Stimulated activated CD8-positive, alpha-beta memory T cell treated with anti-CD3 and anti-CD28 coated beads, Interleukin-4, amount 100 ng/mL, for 48 hours (primary cell): Measurements from ENCODE around the gene GRIK5.

Source experiments
- DNase-seq: peaks from one replicate; pipeline ENCODE4 v3.0.0-alpha.2; 2020

The GRIK5 gene

DNA sequence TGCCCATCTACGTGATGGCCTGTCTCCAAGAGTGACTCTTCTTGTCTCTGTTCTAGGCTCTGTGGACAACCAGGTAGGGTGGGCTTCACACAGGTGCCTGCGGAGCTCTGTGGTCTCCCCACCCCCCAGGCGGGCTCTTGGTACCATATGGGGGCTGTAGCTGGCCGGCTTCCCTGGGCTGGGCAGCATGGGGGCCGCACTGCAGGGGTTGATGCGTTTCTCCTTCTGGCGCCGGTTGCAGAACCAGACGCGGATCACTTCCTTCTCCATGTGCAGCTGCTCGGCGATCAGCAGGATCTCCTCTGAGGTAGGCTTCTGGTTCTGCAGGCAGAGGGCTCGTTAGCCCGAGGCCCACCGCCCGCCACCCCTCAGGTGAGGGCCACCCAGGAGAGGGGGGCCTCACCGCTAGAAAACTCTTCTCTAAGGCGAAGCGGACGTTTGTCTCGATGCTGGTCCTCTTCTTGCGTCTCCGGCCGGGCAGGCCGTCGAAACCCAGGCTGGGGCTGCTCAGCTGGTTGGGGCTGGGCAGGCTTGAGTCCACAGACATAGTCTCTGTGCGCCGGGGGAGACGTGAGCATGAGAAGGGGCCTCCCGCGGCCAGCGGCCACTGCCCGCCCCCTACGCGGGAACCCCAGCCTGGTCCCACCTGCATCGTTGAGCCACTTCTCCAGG lies 25.3 kb upstream of the GRIK5 start:
- DNase-seq: no peak

DNA sequence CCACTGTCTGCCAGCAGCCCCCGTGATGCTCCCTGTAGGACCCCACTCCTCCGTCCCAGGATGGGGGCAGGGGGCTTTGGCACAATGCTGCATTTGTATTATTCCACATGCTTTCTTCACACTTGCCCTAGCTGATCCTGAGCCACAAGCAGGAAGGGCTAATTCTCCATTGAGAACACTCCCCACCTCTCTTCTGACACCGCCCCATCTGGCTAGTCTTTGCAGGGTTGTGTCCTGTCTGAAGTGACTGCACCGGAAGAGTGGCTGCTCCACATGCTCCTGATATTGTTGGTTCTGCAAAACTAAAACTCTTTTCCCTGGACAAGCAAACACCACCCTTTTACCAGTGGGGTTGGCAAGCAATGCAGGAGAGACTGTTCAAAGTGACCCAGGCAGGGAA lies 23.9 kb upstream of the GRIK5 start:
- no peak for DNase-seq

DNA sequence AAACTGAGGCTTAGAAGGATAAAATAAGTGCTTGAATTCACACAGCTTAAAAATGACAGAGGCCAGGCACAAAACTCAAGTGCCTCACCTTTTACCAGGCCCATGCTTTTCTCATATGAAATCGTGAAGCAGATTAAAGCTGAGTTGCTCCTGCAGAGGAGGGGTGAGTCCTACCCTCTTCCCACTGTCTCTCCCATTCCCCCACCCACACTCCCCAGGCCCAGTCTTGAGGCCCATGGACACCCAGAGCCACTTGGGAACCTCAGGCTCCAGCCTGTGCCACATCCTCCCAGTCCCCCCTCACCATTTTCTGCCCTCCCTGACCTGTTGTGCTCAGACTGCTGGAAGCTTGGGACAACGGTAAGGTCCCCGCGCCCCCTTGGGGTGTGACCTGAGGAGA lies 23.5 kb upstream of the GRIK5 start:
- no peak for DNase-seq

DNA sequence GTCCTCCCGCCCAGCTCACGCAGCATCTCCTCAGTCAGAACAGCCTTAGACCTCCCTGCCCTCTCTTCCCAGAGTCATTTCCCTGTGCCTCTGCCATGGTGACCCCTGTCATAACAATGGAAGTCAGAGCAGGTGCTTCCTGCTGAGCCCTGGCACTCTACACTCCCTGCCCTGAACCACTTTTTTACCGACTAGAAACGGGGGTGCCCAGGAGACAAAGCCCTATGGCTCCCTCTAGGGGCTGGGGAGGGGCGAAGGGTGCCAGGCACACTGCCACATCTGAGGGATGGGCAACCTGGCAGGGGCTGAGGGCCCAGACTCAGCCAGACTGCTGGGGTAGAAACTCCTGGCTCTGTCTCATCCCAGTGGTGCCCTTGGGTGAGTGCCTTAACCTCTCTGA lies 22.3 kb upstream of the GRIK5 start:
- DNase-seq: peak; percentile 65

DNA sequence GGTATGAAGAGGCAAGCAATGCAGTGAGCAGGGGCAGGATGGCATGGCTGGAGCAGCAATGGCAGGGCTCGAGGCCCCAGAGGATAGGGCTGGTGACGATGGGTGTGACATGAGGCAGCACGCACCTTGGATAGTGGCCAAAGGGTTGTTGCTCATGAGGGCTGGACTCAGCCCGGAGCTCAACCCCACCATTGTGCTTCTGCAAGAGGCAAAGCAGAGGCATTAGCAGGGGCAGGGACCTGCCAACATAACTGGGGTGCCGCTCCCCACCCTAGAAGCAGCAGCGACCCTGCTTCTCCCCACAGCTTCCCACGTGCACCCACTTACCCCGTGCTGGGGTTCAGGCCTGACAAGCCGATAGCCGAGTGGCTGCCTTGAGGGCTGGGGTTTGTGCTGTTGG lies 21.7 kb upstream of the GRIK5 start:
- no peak for DNase-seq

DNA sequence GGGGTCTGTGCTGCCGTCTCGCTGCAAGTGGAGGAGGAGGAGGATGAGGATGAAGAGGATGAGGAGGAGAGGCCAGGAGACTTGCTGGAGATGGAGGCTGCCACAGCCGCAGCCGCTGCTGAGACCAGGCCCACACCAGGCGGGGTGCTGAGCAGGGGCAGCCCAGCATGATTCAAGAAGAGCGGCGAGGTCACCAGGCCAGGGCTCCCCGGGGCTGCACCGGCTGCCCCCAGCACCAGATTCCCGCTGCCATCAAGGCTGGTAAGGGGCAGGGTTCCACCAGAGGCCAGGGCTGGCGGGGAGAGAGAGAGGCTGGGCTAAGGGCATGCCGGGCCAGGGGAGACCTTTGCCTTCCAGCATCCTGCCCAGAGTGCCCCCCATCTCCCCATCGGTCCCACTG lies 21.3 kb upstream of the GRIK5 start:
- DNase-seq: no peak

DNA sequence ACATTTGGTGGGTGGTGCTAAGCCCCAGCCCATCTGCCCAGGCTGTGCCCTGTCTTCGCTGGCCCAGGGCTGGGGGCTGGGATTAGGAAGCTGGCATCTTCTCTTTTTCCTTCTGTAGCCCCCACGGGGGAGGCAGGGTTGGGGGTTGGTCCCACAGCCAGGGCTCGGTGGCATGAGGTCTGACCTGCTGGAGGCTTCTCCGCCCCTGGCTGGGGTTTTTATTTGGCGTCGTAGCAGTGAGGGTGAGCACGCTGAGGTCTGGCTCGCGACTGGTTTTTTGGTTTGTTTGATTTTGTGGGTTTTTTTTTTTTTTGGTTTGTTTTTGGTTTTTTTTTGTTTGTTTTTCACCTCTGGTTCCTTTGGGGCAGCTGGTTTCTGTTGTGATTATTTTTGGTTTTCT lies 20.7 kb upstream of the GRIK5 start:
- DNase-seq: no peak

DNA sequence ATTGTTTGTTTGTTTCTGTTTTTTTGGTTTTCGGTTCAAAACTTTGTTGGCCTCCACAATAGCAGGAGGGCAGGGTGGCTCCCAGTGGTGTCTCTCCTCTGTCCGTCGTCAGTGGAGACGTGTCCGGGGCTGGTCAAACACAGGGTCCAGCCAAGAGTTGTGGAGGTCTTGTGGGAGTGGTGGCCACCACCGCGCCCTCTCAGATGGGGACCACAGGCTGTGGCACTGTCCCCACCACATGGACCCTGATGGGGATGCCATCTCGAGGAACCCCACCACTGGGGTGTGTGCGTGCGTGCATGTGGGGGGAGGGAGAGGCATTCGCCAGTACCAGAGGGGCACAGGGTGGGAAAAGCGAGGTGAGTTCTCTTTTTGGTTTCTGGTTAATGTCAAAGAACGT lies 19.8 kb upstream of the GRIK5 start:
- no peak for DNase-seq

DNA sequence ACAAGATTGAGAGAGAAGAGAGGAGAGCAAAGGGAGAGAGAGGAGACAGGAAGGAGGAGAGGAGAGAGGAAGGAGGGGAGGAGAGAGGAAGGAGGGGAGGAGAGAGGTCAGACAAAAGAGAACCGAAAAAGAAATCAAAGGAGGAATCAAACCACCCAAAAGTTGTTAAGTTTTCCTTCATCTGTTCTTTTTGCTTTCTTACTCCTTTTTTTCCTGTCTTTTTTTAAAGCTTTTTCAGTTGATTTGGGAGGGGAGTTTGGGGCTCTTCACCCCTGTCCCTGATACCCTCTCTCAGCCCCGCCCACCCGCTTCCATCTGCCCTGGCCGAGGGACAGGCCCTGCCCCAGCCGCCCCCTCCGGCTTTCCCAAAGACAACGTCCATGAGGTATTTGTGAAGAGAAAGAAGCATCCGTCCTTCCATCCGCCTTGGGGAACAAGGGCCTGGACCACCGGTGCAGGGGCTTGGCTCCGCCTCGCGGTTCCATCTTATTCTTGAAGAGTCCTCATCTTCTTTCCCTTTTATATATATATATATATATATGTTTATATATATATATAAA lies 19.3 kb upstream of the GRIK5 start:
- no peak for DNase-seq

DNA sequence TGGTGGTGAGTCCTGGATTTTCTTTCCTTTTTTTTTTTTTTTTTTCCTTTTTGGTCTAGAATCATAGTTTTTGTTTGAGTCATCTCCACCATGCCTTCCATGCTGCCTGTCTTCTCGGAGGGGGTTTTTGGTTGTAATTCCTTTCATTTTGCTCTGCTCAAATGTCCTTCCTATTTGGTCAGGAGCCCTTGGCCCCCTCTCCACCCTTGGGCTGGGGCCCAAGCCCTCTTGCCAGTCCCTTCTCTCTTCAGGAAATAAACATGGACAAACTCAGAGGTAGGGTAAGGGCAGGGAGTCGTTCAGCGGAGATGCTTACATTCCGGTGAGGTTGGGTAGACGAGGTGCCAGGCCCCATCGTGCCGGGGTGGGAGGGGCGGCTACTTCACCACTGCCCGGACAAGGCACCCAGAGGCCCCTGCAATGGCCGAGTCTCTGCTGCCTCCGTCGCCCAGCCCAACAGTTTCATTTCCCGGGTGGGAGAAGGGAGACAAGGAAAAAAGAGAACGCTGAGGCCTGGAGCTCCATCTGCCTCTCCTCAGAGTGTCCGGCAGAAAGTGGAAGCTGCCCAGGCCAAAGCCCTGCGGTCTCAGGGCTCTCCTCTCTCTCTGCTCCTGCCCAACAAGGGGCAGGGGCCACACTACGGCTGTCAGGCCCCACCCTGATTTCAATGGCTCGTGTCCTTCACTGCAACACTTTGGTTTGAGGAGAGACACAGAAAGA lies 18.6 kb upstream of the GRIK5 start:
- no peak for DNase-seq

DNA sequence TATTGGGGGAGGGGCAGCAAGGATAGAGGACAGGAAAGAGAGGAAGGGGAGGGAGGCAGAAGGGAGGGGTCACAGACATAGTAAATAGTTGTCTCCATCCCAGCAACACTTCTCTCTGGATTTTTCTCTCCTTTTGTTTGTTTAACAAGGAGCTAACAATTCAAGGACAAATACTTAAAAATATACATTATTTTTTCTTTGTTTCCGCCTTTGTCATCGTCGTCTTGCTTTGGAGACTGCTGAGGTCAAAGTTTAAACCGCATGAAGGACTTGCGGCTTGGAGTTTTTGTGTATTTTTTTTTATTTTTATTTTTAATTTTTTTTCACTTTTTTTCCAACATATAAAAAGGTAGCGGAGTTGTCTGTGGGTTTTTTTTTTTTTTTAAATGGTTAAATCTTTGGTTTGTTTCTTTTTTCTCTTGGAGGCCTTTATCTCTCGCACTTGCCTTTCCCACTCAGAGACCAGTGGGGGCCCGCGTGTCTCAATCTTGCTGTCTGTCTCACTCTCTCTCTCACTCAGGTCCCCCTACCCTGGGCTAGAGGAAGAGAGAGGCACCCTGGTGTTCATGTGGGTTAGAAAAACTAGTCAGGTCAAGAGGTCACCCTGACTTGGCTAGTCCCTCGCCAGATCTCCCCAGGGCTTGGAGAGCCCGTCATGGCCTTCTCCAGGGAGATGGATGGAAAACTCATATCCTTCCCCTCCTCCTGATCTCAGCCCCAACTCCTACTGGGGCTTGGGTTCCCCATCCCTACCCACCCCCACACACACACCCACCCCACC lies 17.0 kb upstream of the GRIK5 start:
- no peak for DNase-seq

DNA sequence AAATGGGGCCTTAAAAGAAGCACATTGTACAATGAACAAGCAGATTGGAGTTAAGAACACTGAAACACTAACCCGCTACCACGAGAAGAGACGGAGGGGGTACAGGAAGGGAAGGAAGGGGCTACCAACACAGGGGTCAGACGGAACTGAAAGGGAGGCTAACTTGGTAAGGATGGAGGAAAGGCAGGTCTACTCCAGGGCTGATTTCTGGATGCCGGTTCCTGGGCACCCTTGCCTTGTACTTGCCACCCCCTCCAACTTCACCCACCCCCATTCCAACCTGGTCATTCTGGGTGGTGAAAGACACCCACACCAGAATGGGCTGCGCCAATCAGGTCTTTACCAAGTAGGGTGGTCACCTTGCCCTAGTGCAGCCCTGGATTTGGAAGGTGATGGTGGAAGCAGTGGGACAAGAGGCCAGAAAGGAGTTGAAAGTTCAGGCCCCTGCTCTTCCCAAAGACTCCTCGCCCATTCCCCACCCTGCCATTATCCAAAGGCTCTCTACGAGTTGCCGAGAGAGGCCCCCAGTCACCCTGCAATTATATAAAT lies 16.3 kb upstream of the GRIK5 start:
- DNase-seq: no peak

DNA sequence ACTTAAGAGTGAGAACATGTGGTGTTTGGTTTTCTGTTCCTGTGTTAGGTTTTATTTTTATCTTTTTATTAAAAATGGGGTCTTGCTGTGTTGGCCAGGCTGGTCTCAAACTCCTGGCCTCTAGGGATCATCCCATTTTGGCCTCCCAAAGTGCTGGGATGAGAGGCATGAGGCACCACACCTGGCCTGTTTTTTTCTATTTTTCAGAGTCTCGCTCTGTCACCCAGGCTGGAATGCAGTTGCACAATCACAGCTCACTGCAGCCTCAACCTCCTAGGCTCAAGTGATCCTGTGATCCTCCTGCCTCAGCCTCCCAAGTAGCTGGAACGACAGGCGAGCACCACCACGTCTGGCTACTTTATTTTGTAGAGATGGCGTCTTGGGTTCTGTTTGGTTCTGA lies 13.5 kb upstream of the GRIK5 start:
- no peak for DNase-seq

DNA sequence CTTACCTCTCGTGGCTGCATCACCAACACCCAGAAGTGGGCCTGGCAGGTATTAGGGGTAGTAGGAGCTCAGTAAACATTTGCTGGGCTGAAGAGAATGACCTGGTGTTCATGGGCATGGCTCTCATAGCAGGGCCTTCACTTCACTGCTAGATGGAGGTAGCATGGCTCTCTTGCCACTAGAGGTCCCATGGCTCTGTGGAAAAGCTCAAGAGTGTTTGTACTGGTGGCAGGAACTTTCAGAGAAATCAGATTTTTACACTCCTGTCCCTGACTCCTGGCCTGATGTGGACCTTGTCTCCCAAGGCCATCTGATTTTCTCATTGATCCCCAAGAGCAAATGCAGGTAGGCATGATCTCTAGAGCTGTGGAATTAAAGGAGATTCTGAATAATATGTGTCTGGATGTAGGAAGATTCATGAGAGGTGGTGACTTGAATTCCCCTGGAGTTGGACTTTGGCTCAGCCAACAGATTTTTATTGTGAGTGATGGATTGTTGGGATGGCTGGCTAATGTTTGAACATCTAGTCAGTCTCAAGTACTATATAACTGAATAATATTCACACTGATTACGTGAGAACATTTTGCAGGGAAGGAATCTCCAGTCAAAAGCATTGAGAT lies 11.7 kb upstream of the GRIK5 start:
- no peak for DNase-seq

DNA sequence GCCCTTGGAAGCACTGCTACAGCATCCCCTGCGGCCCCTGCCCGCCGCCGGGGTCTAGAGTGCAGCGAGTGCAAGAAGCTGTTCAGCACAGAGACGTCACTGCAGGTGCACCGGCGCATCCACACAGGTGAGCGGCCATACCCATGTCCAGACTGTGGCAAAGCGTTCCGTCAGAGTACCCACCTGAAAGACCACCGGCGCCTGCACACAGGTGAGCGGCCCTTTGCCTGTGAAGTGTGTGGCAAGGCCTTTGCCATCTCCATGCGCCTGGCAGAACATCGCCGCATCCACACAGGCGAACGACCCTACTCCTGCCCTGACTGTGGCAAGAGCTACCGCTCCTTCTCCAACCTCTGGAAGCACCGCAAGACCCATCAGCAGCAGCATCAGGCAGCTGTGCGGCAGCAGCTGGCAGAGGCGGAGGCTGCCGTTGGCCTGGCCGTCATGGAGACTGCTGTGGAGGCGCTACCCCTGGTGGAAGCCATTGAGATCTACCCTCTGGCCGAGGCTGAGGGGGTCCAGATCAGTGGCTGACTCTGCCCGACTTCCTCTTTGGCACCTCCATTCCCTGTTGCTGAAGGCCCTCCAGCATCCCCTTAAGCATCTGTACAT lies 10.9 kb upstream of the GRIK5 start:
- no peak for DNase-seq

DNA sequence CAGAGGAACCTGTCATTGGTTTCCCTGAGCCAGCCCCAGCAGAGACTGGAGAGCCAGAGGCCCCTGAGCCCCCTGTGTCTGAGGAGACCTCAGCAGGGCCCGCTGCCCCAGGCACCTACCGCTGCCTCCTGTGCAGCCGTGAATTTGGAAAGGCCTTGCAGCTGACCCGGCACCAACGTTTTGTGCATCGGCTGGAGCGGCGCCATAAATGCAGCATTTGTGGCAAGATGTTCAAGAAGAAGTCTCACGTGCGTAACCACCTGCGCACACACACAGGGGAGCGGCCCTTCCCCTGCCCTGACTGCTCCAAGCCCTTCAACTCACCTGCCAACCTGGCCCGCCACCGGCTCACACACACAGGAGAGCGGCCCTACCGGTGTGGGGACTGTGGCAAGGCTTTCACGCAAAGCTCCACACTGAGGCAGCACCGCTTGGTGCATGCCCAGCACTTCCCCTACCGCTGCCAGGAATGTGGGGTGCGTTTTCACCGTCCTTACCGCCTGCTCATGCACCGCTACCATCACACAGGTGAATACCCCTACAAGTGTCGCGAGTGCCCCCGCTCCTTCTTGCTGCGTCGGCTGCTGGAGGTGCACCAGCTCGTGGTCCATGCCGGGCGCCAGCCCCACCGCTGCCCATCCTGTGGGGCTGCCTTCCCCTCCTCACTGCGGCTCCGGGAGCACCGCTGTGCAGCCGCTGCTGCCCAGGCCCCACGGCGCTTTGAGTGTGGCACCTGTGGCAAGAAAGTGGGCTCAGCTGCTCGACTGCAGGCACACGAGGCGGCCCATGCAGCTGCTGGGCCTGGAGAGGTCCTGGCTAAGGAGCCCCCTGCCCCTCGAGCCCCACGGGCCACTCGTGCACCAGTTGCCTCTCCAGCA lies 10.1 kb upstream of the GRIK5 start:
- DNase-seq: no peak

DNA sequence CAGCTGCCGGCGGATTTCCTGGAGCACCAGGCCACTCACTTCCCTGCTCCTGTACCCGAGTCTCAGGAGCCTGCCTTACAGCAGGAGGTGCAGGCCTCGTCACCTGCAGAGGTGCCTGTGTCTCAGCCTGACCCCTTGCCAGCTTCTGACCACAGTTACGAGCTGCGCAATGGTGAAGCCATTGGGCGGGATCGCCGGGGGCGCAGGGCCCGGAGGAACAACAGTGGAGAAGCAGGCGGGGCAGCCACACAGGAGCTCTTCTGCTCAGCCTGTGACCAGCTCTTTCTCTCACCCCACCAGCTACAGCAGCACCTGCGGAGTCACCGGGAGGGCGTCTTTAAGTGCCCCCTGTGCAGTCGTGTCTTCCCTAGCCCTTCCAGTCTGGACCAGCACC lies 9.3 kb upstream of the GRIK5 start:
- no peak for DNase-seq

DNA sequence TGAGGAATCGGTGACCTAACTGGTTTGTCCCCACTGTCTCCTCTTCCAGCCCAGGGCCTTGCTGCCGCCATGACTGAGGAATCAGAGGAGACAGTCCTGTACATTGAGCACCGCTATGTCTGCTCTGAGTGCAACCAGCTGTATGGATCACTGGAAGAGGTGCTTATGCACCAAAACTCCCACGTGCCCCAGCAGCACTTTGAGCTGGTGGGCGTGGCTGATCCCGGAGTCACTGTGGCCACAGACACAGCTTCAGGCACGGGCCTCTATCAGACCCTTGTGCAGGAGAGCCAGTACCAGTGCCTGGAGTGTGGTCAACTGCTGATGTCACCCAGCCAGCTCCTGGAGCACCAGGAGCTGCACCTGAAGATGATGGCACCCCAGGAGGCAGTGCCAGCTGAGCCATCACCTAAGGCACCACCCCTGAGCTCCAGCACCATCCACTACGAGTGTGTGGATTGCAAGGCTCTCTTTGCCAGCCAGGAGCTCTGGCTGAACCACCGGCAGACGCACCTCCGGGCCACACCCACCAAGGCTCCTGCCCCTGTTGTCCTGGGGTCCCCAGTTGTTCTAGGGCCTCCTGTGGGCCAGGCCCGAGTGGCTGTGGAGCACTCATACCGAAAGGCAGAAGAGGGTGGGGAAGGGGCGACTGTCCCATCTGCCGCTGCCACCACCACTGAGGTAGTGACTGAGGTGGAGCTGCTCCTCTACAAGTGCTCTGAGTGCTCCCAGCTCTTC lies 8.7 kb upstream of the GRIK5 start:
- DNase-seq: no peak

DNA sequence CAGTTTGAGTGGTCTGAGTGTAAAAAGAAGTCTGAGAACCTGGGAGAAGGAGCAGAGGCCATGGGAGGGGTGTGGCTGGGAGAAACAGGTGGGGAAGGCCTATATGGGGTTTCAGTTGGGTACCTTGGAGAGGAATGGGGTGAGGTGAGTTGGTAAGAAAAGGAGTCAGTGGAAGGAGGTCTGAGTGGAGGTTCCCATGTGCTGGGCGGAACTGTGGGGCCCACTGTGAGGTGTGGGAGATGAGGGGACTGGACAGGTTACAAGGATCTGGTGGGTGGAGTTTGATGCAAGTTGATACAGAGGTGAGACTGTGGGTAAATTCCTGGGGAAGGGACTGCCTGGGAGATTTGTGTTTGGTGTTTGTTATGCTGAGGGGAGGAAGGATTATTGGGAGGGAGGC lies 8.1 kb upstream of the GRIK5 start:
- no peak for DNase-seq

DNA sequence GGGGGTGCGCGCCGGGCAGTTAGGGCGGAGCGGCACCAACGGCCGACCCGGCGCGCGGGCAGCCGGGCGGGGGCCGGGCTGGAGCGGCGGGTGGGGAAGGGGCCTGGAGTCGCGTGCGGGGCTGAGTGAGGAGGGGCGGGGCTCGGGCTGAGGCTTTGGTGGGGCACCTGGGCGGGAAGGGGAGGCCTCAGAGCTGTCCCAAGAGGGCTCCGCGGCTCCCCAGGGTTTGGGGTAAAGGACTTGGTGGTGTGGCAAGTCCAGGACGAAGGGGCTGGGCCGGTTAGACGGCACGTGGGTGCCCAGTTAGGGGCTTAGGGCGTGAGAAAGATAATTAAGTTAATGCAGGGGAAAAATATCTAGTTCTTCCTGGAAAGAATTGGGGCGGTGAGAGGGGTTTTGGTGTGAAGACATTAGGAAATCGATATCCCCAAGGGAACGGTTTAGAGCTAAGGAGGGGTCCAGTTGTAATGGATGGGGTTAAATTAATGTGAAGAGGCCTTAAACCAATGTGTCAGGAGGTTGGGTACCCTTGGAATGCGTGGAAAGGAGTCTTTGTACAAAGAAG lies 6.5 kb upstream of the GRIK5 start:
- DNase-seq: peak; percentile 62
